Measurements from ENCODE around the gene ACP4. TPM values are rescaled to one million over a fixed set of nuclear protein-coding genes. Genes with fewer than 3 reads are reported as not detected.
"Not testable (repeated sequence)": the region's sequence is repeated elsewhere in the genome, so short reads cannot be mapped to it uniquely, and the experiment has no call there.

ACP4 gene
- total RNA-seq, 1 donor from 2014 or later, result not detected

DNA sequence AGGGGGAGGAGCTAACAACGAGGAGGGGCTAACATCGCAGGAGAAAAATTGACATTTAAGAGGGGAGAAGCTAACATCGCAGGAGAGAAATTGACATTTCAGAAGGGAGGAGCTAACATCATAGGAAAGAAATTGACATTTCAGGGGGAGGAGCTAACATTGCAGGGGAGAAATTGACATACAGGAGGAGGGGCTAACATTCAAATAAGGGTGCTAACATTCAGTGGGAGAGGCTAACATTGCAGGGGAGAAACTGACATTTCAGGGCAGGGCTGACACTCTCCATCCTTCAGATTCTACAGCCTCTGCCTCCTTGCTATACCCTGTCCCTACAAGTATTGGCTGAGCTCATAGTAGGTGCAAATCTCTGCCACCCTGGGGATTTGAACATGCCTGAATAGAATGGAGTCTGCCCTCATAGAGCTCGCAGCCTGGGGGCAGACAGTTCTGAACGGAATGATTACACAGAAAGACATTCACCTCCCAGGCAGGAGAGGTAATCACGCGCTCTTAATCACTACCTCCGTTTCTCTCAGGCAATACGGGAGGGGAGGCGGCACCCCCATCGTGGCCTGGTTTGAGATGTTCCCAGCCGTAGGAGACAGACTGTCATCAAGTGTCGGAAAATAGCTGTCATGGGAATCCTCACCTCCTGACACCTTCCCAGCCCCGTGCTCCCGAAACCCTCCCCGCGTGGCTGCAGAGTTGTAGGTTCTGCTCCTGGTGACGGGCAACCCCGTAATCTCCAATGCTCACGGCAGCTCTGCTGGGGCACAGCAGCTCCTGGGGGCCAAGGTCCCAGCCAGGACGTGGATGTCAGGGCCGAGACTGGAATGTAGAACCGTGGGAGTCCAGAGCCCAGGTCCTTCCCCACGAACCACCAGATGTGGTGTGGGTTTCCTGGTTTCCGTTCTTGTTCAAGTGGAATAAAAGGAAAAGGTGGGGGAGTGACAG, 10.4 kb upstream of the ACP4 start:
- DNase-seq (ENCODE audit: low spot score), result no peak

DNA sequence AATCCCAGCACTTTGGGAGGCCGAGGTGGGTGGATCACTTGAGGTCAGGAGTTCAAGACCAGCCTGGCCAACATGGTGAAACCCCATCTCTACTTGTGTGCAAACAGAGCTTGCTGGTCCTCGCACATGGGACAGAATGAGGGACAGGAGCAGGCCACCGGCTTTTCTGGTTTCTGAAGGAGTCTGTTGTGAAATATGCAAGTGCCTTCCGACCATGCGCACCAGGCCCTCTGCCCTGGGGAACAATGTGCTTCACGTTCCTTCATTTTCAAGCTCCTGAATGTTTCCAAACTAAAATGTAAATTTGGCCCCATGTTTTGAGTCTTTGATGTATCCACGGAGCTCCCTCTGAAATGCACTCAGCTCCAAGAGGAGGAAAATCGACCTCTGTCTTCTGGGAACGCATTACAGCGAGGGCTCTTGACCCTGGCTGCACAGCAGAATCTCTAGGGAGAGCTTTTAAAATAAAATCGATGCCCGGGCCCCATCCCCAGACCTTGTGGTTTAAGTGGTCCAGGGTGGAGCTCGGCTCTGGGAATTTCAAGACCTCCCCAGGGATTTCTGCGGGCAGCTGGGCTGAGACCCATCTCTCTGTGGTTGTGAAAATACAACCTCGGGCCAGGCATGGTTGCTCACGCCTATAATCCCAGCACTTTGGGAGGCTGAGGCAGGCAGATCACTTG, 9.3 kb upstream of the ACP4 start:
- intact Hi-C loops (cut with micrococcal nuclease), result loop anchor here (5.0 to 10.0 kb wide), 2 partner anchors 144 to 424 kb away; no protein-coding TSS in a partner anchor
- H3K27ac Mint-ChIP-seq, result no peak overlapping the region
- no peak overlapping the region for H3K4me3 Mint-ChIP-seq (ENCODE audit: low read depth)
- no peaks in the 10 kb centered on the region for H3K9me3 Mint-ChIP-seq
- H3K4me1 Mint-ChIP-seq (ENCODE audit: low read depth), result peaks cover 12% of the 10 kb centered on the region
- H3K27me3 Mint-ChIP-seq (ENCODE audit: low read depth), result peaks cover 44% of the 10 kb centered on the region
- H3K36me3 Mint-ChIP-seq (ENCODE audit: low read depth), result no peaks in the 10 kb centered on the region
- DNase-seq (ENCODE audit: low spot score), result no peak

More for the DNA sequence above, 10.4 kb upstream of the ACP4 start:
- Mint-ChIP-seq H3K36me3 (ENCODE audit: low read depth) (no peaks in the 10 kb centered on the region), H3K27me3 (ENCODE audit: low read depth) (peaks cover 48% of the 10 kb centered on the region), H3K4me1 (ENCODE audit: low read depth) (peaks cover 12% of the 10 kb centered on the region), H3K4me3 (ENCODE audit: low read depth) (no peak overlapping the region), H3K9me3 (no peaks in the 10 kb centered on the region), H3K27ac (no peak overlapping the region)
- intact Hi-C loops (cut with micrococcal nuclease), result loop anchor here (5.0 to 10.0 kb wide), 2 partner anchors 145 to 422 kb away; no protein-coding TSS in a partner anchor

- H3K27me3 Mint-ChIP-seq (ENCODE audit: low read depth), result peaks cover 25% of the 10 kb centered on the region
- intact Hi-C loops (cut with micrococcal nuclease), result loop anchor here (1.0 to 10.0 kb wide), 5 partner anchors 59 to 426 kb away; no protein-coding TSS in a partner anchor
- DNase-seq (ENCODE audit: low spot score); H3K4me3 Mint-ChIP-seq (ENCODE audit: low read depth); H3K9me3 Mint-ChIP-seq; H3K36me3 Mint-ChIP-seq (ENCODE audit: low read depth); H3K27ac Mint-ChIP-seq; H3K4me1 Mint-ChIP-seq (ENCODE audit: low read depth): not testable (repeated sequence)
These were observed 6.4 kb upstream of the ACP4 start for GRCh38 chr19:50783848-50784152.

- H3K27me3 Mint-ChIP-seq (ENCODE audit: low read depth), result peaks cover 16% of the 10 kb centered on the region
- peaks cover 2% of the 10 kb centered on the region for H3K4me1 Mint-ChIP-seq (ENCODE audit: low read depth)
- intact Hi-C loops (cut with micrococcal nuclease), result loop anchor here (5.0 to 10.0 kb wide), 2 partner anchors 140 to 427 kb away; no protein-coding TSS in a partner anchor
- H3K36me3 Mint-ChIP-seq (ENCODE audit: low read depth), result no peaks in the 10 kb centered on the region
- no peak overlapping the region for H3K27ac Mint-ChIP-seq
- H3K4me3 Mint-ChIP-seq (ENCODE audit: low read depth), result no peak overlapping the region
- DNase-seq (ENCODE audit: low spot score), result no peak
- no peaks in the 10 kb centered on the region for H3K9me3 Mint-ChIP-seq
These were observed 5.5 kb upstream of the ACP4 start for GRCh38 chr19:50784710-50785109.

GRCh38 chr19:50785329-50785728, 4.9 kb upstream of the ACP4 start:
- Mint-ChIP-seq H3K27me3 (ENCODE audit: low read depth) (peaks cover 9% of the 10 kb centered on the region), H3K4me1 (ENCODE audit: low read depth) (peaks cover 2% of the 10 kb centered on the region), H3K4me3 (ENCODE audit: low read depth) (no peak overlapping the region), H3K9me3 (no peaks in the 10 kb centered on the region), H3K27ac (no peak overlapping the region), H3K36me3 (ENCODE audit: low read depth) (no peaks in the 10 kb centered on the region)
- no peak for DNase-seq (ENCODE audit: low spot score)
- intact Hi-C loops (cut with micrococcal nuclease), result loop anchor here (10.0 kb wide), 1 partner anchor 139 kb away; no protein-coding TSS in a partner anchor

DNA sequence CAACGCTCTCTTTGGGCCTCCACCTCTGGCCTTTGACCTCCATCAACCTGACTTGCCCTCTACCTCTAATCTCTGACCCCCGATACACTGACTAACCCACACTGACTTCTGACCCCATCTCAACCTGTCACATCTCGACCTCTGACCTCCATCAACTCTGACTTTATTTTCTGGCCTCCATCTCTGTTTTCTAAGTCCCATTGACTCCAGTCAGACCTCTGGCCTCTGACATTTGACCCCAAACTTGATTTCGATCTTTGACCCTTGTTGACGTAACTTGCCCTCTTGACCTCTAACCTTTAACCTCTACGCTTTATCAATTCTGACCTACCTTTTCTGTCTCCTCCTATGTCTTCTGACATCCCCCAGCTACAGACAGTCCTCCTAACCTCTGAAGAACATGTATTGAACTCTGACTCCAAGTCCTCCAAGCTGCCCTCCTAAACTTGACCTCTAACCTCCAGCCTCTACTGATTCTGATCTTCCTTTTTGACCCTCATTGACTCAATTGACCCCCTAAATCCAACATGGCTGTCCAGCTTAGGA, 780 bp downstream of the ACP4 start:
- no peaks in the 10 kb centered on the region for H3K9me3 Mint-ChIP-seq
- intact Hi-C loops (cut with micrococcal nuclease), result no loop called here
- DNase-seq (ENCODE audit: low spot score), result no peak
- peaks cover 3% of the 10 kb centered on the region for H3K36me3 Mint-ChIP-seq (ENCODE audit: low read depth)
- H3K4me1 Mint-ChIP-seq (ENCODE audit: low read depth), result peaks cover 4% of the 10 kb centered on the region
- H3K4me3 Mint-ChIP-seq (ENCODE audit: low read depth), result no peak overlapping the region
- H3K27me3 Mint-ChIP-seq (ENCODE audit: low read depth), result no peaks in the 10 kb centered on the region
- H3K27ac Mint-ChIP-seq, result no peak overlapping the region

DNA sequence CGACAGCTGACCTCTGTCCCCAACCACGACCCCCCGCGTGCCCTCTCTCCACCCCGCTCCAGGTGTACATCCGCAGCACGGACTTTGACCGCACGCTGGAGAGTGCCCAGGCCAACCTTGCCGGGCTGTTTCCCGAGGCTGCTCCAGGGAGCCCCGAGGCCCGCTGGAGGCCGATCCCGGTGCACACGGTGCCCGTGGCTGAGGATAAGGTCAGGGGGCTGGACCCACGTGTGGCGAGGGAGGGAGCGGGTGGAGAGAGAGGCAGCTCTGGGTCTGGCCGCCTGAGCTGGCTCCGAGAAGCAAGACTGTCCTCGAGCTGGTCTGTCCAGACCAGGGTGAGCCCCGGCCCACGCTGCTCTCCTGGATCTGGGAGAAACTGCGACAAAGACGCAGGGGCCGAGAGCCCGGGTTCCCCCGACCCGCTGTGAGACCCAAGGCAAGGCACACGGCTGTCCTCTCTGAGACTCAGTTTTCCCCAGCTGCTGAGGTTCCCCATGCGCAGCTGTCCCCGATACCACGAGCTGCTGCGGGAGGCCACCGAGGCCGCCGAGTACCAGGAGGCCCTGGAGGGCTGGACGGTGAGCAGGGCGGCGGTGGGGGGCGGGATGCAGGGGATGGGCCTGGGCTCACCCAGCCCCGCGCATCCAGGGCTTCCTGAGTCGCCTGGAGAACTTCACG, 1.5 kb downstream of the ACP4 start:
- H3K27me3 Mint-ChIP-seq (ENCODE audit: low read depth), result no peaks in the 10 kb centered on the region
- intact Hi-C loops (cut with micrococcal nuclease), result no loop called here
- no peaks in the 10 kb centered on the region for H3K9me3 Mint-ChIP-seq
- no peak for DNase-seq (ENCODE audit: low spot score)
- H3K4me3 Mint-ChIP-seq (ENCODE audit: low read depth), result no peak overlapping the region
- H3K36me3 Mint-ChIP-seq (ENCODE audit: low read depth), result peaks cover 3% of the 10 kb centered on the region
- H3K4me1 Mint-ChIP-seq (ENCODE audit: low read depth), result peaks cover 4% of the 10 kb centered on the region
- H3K27ac Mint-ChIP-seq, result no peak overlapping the region

DNA sequence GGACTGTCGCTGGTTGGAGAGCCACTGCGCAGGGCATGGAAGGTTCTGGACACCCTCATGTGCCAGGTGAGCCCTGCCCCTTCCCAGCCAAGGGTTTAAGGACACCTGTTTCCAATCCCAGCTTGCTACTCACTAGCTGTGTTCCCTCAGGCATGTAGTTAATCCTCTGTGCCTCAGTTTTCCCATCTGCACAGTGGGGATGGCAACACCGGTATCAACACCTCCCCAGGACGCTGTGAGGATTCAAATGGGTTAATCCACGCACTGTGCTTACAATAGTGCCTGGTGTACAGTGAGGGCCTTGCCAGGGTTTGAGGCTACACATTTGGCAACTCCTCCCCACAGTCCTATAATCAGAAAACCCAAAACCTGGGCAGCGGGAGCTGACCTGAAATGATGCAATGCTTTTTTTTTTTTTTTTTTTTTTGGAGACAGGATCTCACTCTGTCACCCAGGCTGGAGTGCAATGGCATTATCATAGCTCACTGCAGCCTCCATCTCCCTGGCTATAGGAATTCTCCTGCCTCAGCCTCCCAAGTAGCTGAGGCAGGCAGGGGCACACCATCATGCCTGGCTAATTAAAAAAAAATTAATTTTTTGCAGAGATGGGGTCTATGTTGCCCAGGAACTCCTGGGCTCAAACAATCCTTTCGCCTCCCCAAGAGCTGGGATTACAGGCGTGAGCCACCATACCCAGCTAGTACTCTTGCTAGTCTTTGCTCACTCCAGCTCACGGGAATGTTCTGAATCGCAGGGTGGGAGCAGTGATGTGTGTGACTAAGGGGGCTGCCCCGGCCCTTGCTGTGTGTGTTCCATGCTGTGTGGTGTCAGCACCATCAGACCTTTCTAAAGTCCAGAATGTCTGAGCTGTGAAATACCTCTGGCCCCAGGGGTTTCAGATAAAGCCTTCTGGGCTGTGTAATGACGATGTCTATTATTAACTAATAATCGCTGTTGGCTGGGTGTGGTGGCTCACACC, 2.3 kb downstream of the ACP4 start:
- H3K27me3 Mint-ChIP-seq (ENCODE audit: low read depth), result no peaks in the 10 kb centered on the region
- intact Hi-C loops (cut with micrococcal nuclease), result no loop called here
- no peaks in the 10 kb centered on the region for H3K9me3 Mint-ChIP-seq
- no peak for DNase-seq (ENCODE audit: low spot score)
- peaks cover 4% of the 10 kb centered on the region for H3K4me1 Mint-ChIP-seq (ENCODE audit: low read depth)
- H3K36me3 Mint-ChIP-seq (ENCODE audit: low read depth), result peaks cover 8% of the 10 kb centered on the region
- H3K27ac Mint-ChIP-seq, result no peak overlapping the region
- H3K4me3 Mint-ChIP-seq (ENCODE audit: low read depth), result no peak overlapping the region

- Mint-ChIP-seq H3K4me1 (ENCODE audit: low read depth) (peaks cover 4% of the 10 kb centered on the region), H3K36me3 (ENCODE audit: low read depth) (peaks cover 19% of the 10 kb centered on the region), H3K4me3 (ENCODE audit: low read depth) (no peak overlapping the region), H3K27me3 (ENCODE audit: low read depth) (no peaks in the 10 kb centered on the region), H3K27ac (no peak overlapping the region), H3K9me3 (no peaks in the 10 kb centered on the region)
- intact Hi-C loops (cut with micrococcal nuclease), result no loop called here
- no peak for DNase-seq (ENCODE audit: low spot score)
These were observed 3.4 kb downstream of the ACP4 start for GRCh38 chr19:50793558-50794065.

DNA sequence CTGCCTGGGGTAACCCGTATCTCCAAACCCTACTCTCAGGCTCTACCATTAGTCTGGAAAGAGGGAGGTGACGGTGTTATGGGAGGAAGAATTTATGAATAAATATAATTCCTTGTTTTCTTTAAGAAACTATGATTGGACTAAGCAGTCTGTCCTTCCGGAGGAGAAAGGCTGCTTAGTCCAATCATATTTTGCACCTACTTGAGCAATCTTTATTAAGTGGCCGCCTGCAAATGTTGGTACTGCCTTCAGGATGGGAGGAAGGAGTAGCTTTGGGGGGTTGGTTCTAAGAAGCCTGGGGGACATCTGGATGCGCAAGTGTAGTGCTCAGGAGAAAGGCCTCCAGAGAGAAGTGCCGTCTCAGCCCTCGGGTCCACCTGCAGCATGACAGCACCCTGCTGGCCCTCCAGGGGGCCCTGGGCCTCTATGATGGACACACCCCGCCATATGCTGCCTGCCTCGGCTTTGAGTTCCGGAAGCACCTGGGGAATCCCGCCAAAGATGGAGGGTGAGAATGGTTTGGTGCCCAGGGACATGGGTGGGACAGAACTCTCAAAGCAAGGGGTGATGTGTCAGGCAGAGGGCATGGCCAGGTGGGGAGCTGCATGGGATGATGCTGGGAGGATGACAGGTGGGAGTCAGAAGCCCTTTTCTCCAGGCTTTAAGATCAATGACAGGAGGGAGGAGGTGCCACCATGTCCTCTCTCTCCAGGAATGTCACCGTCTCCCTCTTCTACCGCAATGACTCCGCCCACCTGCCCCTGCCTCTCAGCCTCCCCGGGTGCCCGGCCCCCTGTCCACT, 4.1 kb downstream of the ACP4 start:
- H3K4me3 Mint-ChIP-seq (ENCODE audit: low read depth), result no peak overlapping the region
- no peaks in the 10 kb centered on the region for H3K9me3 Mint-ChIP-seq

More for the DNA sequence above, 4.1 kb downstream of the ACP4 start:
- intact Hi-C loops (cut with micrococcal nuclease), result no loop called here
- H3K36me3 Mint-ChIP-seq (ENCODE audit: low read depth), result peaks cover 24% of the 10 kb centered on the region
- peaks cover 4% of the 10 kb centered on the region for H3K4me1 Mint-ChIP-seq (ENCODE audit: low read depth)
- H3K27me3 Mint-ChIP-seq (ENCODE audit: low read depth), result no peaks in the 10 kb centered on the region
- no peak overlapping the region for H3K27ac Mint-ChIP-seq
- no peak for DNase-seq (ENCODE audit: low spot score)

Data from activated T-helper 2 cell treated with anti-CD3 and anti-CD28 coated beads, Interferon-gamma antibody, Interleukin-2, Interleukin-4, amounts not matched to agents 10 μg/mL and 5 μg/mL and 100 μg/mL, durations not matched to agents 14 hours and 24 hours and 36 hours (primary cell).